ENCODE data around the gene FSD1. TPM values are rescaled to one million over a fixed set of nuclear protein-coding genes. Genes with fewer than 3 reads are reported as not detected.

Gene FSD1
- total and polyA plus RNA-seq, 10 of the 15 experiments (the other 5 are each of a cell fraction or from before 2014, with no cell fraction given) = 0.15 to 5.1 (median 4.0) TPM; not detected in 1

DNA sequence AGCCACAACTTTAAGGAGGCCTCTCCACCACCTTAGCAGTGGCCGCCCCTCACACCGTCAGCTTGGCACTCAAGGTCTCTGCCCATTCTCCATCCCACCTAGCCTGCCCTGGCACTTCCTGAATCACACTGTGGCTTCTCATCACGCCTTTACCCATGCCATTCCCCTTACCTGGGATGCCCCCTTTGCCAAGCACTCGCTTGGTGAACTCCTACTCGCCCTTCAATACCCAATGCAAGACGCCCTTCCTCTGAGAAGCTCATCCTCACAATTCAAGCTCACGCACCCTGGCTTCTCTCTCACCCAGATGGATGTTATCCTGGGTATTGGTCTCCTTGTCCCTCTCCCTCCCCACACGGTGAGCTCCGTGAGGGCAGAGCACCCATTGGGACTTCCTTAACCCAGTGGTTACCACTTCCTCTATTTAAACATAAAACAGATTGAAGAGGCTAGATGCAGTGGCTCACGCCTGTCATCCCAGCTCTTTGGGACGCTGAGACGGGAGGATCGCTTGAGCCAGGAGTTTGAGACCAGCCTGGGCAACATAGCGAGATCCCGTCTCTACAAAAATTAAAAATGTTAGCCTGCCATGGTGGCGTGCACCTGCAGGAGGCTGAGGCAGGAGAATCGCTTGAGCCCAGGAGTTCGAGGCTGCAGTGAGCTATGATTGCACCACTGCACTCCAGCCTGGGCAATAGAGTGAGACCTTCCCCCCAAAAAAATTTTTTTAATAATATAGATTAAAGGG lies 38.0 kb upstream of the FSD1 start:
- ChIA-PET SMC1A (ENCODE audit: uncharacterized antibody, unreplicated experiment) (interaction anchor here (0.6 to 2.6 kb wide), 6 partner anchors 32 to 259 kb away, joined by 3 to 12 read pairs (median 4); no protein-coding TSS in a partner anchor), POLR2A (interaction anchor here (0.6 to 0.7 kb wide), 3 partner anchors 52 to 523 kb away, joined by 3 to 7 read pairs (median 3); no protein-coding TSS in a partner anchor), CTCF (interaction anchor here (0.6 to 5.4 kb wide), 33 partner anchors 9 to 258 kb away, joined by 3 to 78 read pairs (median 4); partner anchors contain the start of genes CHAF1A, EBI3, HDGFL2 and MPND), RAD21 (ENCODE audit: unreplicated experiment) (interaction anchor here (0.9 to 2.8 kb wide), 7 partner anchors 77 to 260 kb away, joined by 3 to 10 read pairs (median 5); partner anchors contain the start of genes CHAF1A and MPND)
- no peak overlapping the region for H3K9ac ChIP-seq (ENCODE audit: control insufficient read depth, insufficient read depth, low read length)
- no peaks in the 10 kb centered on the region for H3K27me3 ChIP-seq (replicated peaks in 1 of 2; ENCODE audit: control insufficient read depth in 2 of 2, insufficient read depth in 2 of 2, low read length in 1 of 2)
- no peak for TF ChIP-seq LARP7 (IDR thresholded peaks at IDR 0.05)
- TF ChIP-seq WRNIP1 (IDR thresholded peaks at IDR 0.05; ENCODE audit: borderline replicate concordance, low read depth, low read length) = no peak
- no peak for TF ChIP-seq POLR2AphosphoS5 (IDR thresholded peaks at IDR 0.05; ENCODE audit: low read length)
- TF ChIP-seq HCFC1 (IDR thresholded peaks at IDR 0.05; ENCODE audit: low read length) = no peak
- no peak for TF ChIP-seq SREBF2 (IDR thresholded peaks at IDR 0.05; ENCODE audit: low read length)
- TF ChIP-seq CBFB (IDR thresholded peaks at IDR 0.05; ENCODE audit: low read depth) = no peak
- peak; percentile 49; the same call in 1 of the 2 replicates for TF ChIP-seq SPI1 (IDR thresholded peaks at IDR 0.05; ENCODE audit: borderline replicate concordance, insufficient read depth, low read depth, low read length)
- no peak for TF ChIP-seq BCL11A (IDR thresholded peaks at IDR 0.05; ENCODE audit: low read depth, low read length)
- TF ChIP-seq PAX5 (IDR thresholded peaks at IDR 0.05; ENCODE audit: borderline replicate concordance, low read depth, low read length) = no peak
- 86% methylated on average over 18 of the region's 18 CpGs for WGBS (ENCODE audit: insufficient coverage, insufficient replicate concordance, low lambda C conversion rate, missing lambda C conversion rate)
- in situ Hi-C loops (cut with MboI) = loop anchor here (5.0 kb wide), 1 partner anchor 86 kb away; no protein-coding TSS in a partner anchor
- no peak overlapping the region for H3K4me3 ChIP-seq
- no peaks in the 10 kb centered on the region for H4K20me1 ChIP-seq (ENCODE audit: control insufficient read depth, insufficient read depth)
- H3K36me3 ChIP-seq (ENCODE audit: control insufficient read depth in 2 of 2, insufficient read depth in 2 of 2, low read length in 1 of 2) = peaks cover 18 to 20% of the 10 kb centered on the region in 2 experiments
- DNase-seq (ENCODE audit: low read depth, low spot score) = no peak
- H3K9me3 ChIP-seq (replicated peaks; ENCODE audit: control insufficient read depth, insufficient read depth, low read length) = no peaks in the 10 kb centered on the region; the same call in 2 of the 3 replicates
- no peak overlapping the region for H3K4me2 ChIP-seq (ENCODE audit: control insufficient read depth, insufficient read depth)
- no peak overlapping the region for H2AFZ ChIP-seq (ENCODE audit: control insufficient read depth, low read depth, low read length)
- no peak overlapping the region for H3K27ac ChIP-seq (ENCODE audit: control insufficient read depth, insufficient read depth)
- no peak for ATAC-seq
- H3K79me2 ChIP-seq (ENCODE audit: control insufficient read depth, insufficient read depth, low read length) = no peaks in the 10 kb centered on the region
- intact Hi-C loops (cut with micrococcal nuclease; ENCODE audit: unreplicated experiment) = loop anchor here (2.0 to 5.0 kb wide), 2 partner anchors 136 to 258 kb away; partner anchors contain the start of genes CHAF1A and SH3GL1
- no peaks in the 10 kb centered on the region; the same call in 1 of the 2 replicates for H3K4me1 ChIP-seq (ENCODE audit: control insufficient read depth, insufficient read depth, low read length)
- no peak for FAIRE-seq
- BruUV-seq (replicated peaks) = no TSS peak
